Aorta (tissue), 5 donors: ENCODE measurements around the gene NQO2. TPM values are rescaled to one million over a fixed set of nuclear protein-coding genes. Genes with fewer than 3 reads are reported as not detected.
"Not testable (repeated sequence)": the region's sequence is repeated elsewhere in the genome, so short reads cannot be mapped to it uniquely, and the experiment has no call there.

Source experiments
- ATAC-seq: fragments of 200-7000 bp; cut with Tn5 transposase; one replicate; pipeline ENCODE4 v1.9.1; 2022; ENCODE audit warnings: moderate library complexity; ENCODE audit not compliant: low FRiP score
- DNase-seq, 2 donors: peaks; one replicate each; pipeline ENCODE4 v3.0.0-alpha.2; 2020
- H3K27ac ChIP-seq, 2 donors: one replicate each; pipeline ENCODE4 v1.5.1; 2013; ENCODE audit warnings: low read length in 2 of 2, mild to moderate bottlenecking in 2 of 2, moderate library complexity in 2 of 2, control low read depth in 1 of 2, inconsistent platforms in 1 of 2, low read depth in 1 of 2
- H3K27me3 ChIP-seq, 2 donors: one replicate each; pipeline ENCODE4 v1.6.1; 2013; ENCODE audit warnings: control low read depth in 1 of 2, low read length in 1 of 2, mild to moderate bottlenecking in 1 of 2, moderate library complexity in 1 of 2; ENCODE audit not compliant: insufficient read depth in 2 of 2, control insufficient read depth in 1 of 2
- H3K36me3 ChIP-seq, 2 donors: one replicate each; pipeline ENCODE4 v1.6.1; 2013; ENCODE audit warnings: control low read depth in 1 of 2, low read length in 1 of 2, mild to moderate bottlenecking in 1 of 2; ENCODE audit not compliant: insufficient read depth in 2 of 2, control insufficient read depth in 1 of 2
- H3K4me1 ChIP-seq, 2 donors: one replicate each; pipeline ENCODE4 v1.6.1; 2013; ENCODE audit warnings: low read length in 2 of 2, control low read depth in 1 of 2, mild to moderate bottlenecking in 1 of 2, moderate library complexity in 1 of 2; ENCODE audit not compliant: insufficient read depth in 2 of 2, control insufficient read depth in 1 of 2
- H3K4me3 ChIP-seq, 2 donors: one replicate each; pipeline ENCODE4 v1.5.1; 2013; ENCODE audit warnings: low read length in 2 of 2, control low read depth in 1 of 2, mild to moderate bottlenecking in 1 of 2
- H3K9me3 ChIP-seq: one replicate; pipeline ENCODE4 v1.6.1; 2013; ENCODE audit warnings: mild to moderate bottlenecking, low read length; ENCODE audit not compliant: control insufficient read depth
- WGBS, 2 donors: extraction: QIAGEN DNeasy Blood & Tissue Kit; methylation state at CpG; one replicate each; pipeline ENCODE4 v1.1.7; 2013; 5-methylcytosine and 5-hydroxymethylcytosine counted together
- intact Hi-C, 2 donors: fragments of 100-400 bp; cut with DNase I; formaldehyde crosslinking; loops; one replicate each; pipeline versions ENCODE4 v1.14.2 to v1.15.0; 2022
- polyA plus RNA-seq, 2 donors: library from polyadenylated mRNA; stranded (reverse); fragments of 200-250 nt; gene quantifications; one replicate each; pipeline ENCODE4 v1.2.3, GENCODE V29; 2013
- total RNA-seq, 2 donors: library from RNA; stranded (reverse); fragmentation: NEBNext Ultra II Directional; extraction: Animal tissue kit (Norgen Biotek cat#: 25700); gene quantifications; one replicate each; pipeline ENCODE4 v1.2.1, GENCODE V29; 2021
- donor health status: healthy with polysubstance abuse.
- donor health status: Bipolar disorder and iron deficiency.
- donor health status: DM: no; HTN: no; CAD: no.
- donor health status: DM: no; HTN: no; CAD: no.
- donor health status: DM: yes; HTN: yes; CAD: no.

NQO2 gene
- total and polyA plus RNA-seq, 4 donors = 23.2 to 58.9 (median 49.4) TPM

GRCh38 chr6:3019749-3020320 is 20.1 kb downstream of the NQO2 start:
- H3K36me3 ChIP-seq = peaks cover 0 to 5% of the 10 kb centered on the region in 2 donors
- H3K27me3 ChIP-seq = no peaks in the 10 kb centered on the region
- DNase-seq (no peak), ATAC-seq (no peak)
- H3K27ac ChIP-seq = no peak overlapping the region
- no peak overlapping the region for H3K4me3 ChIP-seq
- intact Hi-C loops = no loop called here
- H3K9me3 ChIP-seq = no peaks in the 10 kb centered on the region
- 93 to 94% methylated on average over 6 of the region's 6 CpGs for WGBS, 2 donors
- H3K4me1 ChIP-seq = no peaks in the 10 kb centered on the region

DNA sequence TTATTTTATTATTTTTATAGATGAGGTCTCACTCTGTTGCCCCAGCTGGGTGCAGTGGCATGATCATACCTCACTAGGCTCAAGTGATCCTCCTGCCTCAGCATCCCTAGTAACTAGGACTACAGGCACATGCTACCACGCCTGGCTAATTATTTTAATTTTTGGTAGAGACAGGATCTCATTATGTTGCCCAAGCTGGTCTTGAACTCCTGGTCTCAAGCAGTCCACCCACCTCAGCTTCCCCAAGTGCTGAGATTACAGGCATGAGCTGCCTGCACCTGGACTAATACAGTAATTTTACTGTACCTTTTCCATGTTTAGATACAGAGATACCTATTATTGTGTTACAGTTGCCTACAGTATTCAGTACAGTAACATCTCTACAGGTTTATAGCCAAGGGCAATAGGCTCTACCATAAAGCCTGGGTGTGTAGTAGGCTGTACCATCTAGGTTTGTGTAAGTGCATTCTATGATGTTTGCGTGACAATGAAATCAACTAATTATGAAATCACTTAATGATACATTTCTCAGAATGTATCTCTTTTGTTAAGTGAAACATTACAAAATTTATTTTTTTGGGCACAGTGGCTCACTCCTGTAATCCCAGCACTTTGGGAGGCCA is 21.4 kb downstream of the NQO2 start:
- H3K4me3 ChIP-seq, H3K27ac ChIP-seq, intact Hi-C loops, ATAC-seq, H3K4me1 ChIP-seq, H3K36me3 ChIP-seq, H3K27me3 ChIP-seq, DNase-seq, H3K9me3 ChIP-seq: not testable (repeated sequence)
- 95 to 97% methylated on average over 2 of the region's 2 CpGs for WGBS, 2 donors

DNA sequence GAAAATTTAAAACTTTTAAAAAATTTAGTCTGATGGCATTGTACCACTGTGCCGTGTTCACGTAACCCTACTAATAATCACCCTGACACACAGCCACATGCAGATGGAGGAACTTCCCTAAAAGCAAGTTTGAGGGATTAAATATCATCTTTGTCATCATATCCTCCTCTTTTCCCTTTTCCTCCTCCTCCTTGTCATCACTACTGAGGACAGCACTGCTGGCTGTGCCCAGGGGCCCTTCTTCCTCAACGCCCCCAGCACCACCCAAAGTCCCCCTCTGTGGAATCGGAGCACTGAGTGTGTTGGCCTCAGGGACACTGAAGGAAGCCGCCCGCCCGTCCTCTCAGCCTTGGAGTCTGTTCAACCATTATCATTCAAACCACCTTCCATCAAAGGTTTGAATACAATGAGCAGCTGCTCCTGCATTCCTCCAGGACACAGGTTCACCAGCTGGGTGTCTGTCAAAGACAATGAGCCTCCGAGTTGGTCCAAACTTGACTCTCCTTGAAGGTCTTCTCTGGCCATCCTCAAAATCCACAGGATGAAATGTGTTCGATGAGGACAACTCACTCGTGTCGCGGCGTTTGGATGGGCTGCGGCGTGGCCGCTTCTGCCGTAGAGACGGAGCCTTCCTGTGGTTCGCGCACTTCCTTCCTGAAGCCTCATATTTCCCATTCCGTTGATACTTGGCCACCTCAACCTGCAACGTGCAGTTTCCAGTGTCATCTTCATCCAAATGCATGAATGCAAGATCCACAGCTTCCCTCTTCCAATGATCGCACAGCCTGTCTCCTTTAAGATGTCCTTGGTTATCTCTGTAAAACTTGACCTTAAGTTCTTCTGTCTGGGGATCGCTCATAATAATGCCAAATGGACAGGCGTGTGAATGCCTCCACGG is 23.3 kb downstream of the NQO2 start:
- ATAC-seq = peak; percentile 12

DNA sequence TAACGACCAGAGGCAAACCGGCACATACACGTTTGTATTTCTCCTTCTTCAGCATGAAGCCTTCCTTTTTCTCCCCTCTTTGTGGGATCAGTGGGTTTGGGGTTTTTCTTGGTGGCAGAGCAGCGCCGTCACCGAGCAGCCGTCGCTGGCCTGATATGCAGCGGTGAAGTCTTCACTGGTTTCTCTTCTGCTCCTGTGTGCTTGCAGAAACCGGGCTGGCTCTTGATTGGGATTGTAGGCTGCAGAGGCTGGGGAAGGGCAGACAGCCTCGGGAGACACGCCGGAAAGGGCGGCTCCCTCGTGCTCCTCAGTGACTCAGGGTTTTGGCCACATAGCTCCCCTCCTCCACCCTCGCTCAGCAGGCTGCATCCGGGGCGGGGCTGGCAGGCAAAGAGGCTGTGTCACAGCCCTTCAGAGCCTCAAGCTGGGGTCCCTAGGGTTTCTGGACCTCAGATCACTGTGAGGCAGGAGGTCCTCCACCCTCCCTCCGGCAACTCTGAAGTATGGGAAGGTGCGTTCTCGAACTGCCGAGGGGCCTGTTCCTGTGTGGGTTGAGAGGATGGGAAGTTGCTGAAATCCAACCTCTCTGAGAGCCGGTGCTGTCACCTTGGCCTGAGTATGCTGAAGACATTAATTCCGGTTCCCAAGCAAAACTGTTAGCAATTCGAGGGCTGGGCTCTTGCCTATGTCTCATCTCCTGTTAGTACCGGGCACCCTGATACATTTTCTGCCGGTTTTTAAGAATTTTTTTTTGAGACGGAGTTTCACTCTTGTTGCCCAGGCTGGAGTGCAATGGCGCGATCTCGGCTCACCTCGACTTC is 24.2 kb downstream of the NQO2 start:
- peak; percentile 95 for ATAC-seq
- intact Hi-C loops = loop anchor here in 1 of 2 donors (2.0 kb wide), 1 partner anchor 21 kb away; no protein-coding TSS in a partner anchor
- DNase-seq = peak; percentile 97
- WGBS, 2 donors = 23 to 37% methylated on average over 32 of the region's 32 CpGs
- no peaks in the 10 kb centered on the region for H3K27me3 ChIP-seq
- no peaks in the 10 kb centered on the region for H3K36me3 ChIP-seq
- no peaks in the 10 kb centered on the region for H3K4me1 ChIP-seq
- H3K27ac ChIP-seq = peak overlapping the region in 1 of 2 donors; percentile 89
- H3K9me3 ChIP-seq = no peaks in the 10 kb centered on the region
- peak overlapping the region in 1 of 2 donors; percentile 40 for H3K4me3 ChIP-seq

More for the DNA sequence above, 23.3 kb downstream of the NQO2 start:
- H3K4me1 ChIP-seq = no peaks in the 10 kb centered on the region
- no peaks in the 10 kb centered on the region for H3K36me3 ChIP-seq
- peak overlapping the region in 1 of 2 donors; percentile 41 for H3K27ac ChIP-seq
- WGBS, 2 donors = 33 to 66% methylated on average over 26 of the region's 26 CpGs
- intact Hi-C loops = loop anchor here in 1 of 2 donors (2.0 kb wide), 1 partner anchor 20 kb away; no protein-coding TSS in a partner anchor
- DNase-seq = no peak
- peak overlapping the region in 1 of 2 donors; percentile 40 for H3K4me3 ChIP-seq
- H3K9me3 ChIP-seq = no peaks in the 10 kb centered on the region
- no peaks in the 10 kb centered on the region for H3K27me3 ChIP-seq

- Histone ChIP-seq H3K9me3 (no peaks in the 10 kb centered on the region), H3K4me1 (no peaks in the 10 kb centered on the region), H3K4me3 (no peak overlapping the region), H3K27me3 (no peaks in the 10 kb centered on the region), H3K36me3 (no peaks in the 10 kb centered on the region), H3K27ac (no peak overlapping the region)
- ATAC-seq (no peak), DNase-seq (no peak)
- intact Hi-C loops = no loop called here
- 84 to 91% methylated on average over 19 to 20 of the region's 20 CpGs for WGBS, 2 donors
These were observed 27.3 kb downstream of the NQO2 start for GRCh38 chr6:3026791-3027626.

DNA sequence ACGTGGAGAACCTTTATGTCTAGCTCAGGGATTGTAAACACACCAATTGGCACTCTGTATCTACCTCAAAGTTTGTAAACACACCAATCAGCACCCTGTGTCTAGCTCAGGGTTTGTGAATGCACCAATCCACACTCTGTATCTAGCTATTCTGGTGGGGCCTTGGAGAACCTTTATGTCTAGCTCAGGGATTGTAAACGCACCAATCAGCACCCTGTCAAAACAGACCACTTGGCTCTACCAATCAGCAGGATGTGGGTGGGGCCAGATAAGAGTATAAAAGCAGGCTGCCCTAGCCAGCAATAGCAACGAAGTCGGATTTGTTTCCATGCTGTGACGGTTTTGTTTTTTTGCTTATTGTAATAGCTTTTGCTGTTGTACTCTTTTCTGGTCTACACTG is 28.5 kb downstream of the NQO2 start:
- H3K27ac ChIP-seq, ATAC-seq, H3K9me3 ChIP-seq, H3K36me3 ChIP-seq, H3K27me3 ChIP-seq, H3K4me1 ChIP-seq, H3K4me3 ChIP-seq, intact Hi-C loops, DNase-seq: not testable (repeated sequence)
- WGBS, 2 donors = 50 to 57% methylated on average over 5 of the region's 5 CpGs

DNA sequence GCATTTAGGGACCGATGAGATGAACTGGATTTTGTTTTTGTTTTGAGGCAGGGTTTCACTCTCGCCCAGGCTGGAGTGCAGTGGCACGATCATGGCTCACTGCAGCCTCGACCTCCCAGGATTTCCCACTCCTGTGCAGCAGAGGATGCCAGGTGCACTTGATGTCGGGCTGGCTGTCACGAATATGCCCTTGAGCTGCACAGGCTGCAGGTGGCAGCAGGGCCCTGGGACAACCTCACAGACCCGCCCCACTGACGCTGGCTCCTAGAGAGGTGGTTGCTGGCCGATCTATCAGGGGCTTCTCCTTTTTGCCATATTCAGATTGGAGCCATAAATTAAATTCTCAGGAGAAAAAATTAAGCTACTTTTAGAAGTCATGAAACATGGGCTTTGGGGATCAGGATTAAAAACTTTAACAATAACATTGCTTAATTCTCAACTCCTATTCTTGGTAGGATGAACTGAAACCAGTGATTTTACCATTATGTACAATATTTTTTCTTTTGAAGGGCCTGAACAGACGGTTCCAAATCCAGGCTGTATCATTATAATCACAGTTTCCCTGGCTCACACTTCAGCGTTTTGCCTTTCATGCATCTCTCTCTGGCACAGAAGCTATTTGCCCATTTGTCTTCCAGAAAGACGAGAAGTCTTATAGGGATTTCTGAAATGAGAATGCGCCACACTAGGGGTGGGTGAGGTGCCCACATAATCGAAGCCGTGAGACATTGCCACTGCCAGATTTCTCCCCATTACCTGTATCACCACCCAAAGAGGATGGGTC is 32.4 kb downstream of the NQO2 start:
- H3K27ac ChIP-seq = no peak overlapping the region
- WGBS, 2 donors = 67 to 76% methylated on average over 15 of the region's 15 CpGs
- no peaks in the 10 kb centered on the region for H3K4me1 ChIP-seq
- ATAC-seq (no peak), DNase-seq (no peak)
- H3K4me3 ChIP-seq = no peak overlapping the region
- H3K36me3 ChIP-seq = no peaks in the 10 kb centered on the region
- H3K9me3 ChIP-seq = no peaks in the 10 kb centered on the region
- intact Hi-C loops = no loop called here
- no peaks in the 10 kb centered on the region for H3K27me3 ChIP-seq
